ENCODE data around the gene RTEL1. TPM values are rescaled to one million over a fixed set of nuclear protein-coding genes. Genes with fewer than 3 reads are reported as not detected.

RTEL1 gene
- total and polyA plus RNA-seq, 9 donors = 8.4 to 13.3 (median 10.7) TPM

GRCh38 chr20:63660622-63661021 lies 2.5 kb downstream of the RTEL1 start:
- peaks cover 49% of the 10 kb centered on the region for H3K36me3 ChIP-seq (ENCODE audit: control insufficient read depth, insufficient read depth, low read length)
- no peak overlapping the region for H3K27ac ChIP-seq (ENCODE audit: low read length)
- DNase-seq = no peak
- H3K27me3 ChIP-seq (ENCODE audit: control insufficient read depth, insufficient read depth, low read length) = no peaks in the 10 kb centered on the region
- H3K9me3 ChIP-seq (replicated peaks; ENCODE audit: control insufficient read depth, low read depth, low read length) = no peaks in the 10 kb centered on the region
- WGBS (ENCODE audit: insufficient coverage) = 83% methylated on average over 2 of the region's 8 CpGs
- H3K4me3 ChIP-seq (ENCODE audit: low read length) = no peak overlapping the region
- peaks cover 19% of the 10 kb centered on the region for H3K4me1 ChIP-seq (ENCODE audit: control insufficient read depth, insufficient read depth, low read length)

- DNase-seq = no peak
- peaks cover 19% of the 10 kb centered on the region for H3K4me1 ChIP-seq (ENCODE audit: control insufficient read depth, insufficient read depth, low read length)
- no peak overlapping the region for H3K27ac ChIP-seq (ENCODE audit: low read length)
- H3K4me3 ChIP-seq (ENCODE audit: low read length) = no peak overlapping the region
- no peaks in the 10 kb centered on the region for H3K27me3 ChIP-seq (ENCODE audit: control insufficient read depth, insufficient read depth, low read length)
- 95% methylated on average over 22 of the region's 22 CpGs for WGBS (ENCODE audit: insufficient coverage)
- H3K9me3 ChIP-seq (replicated peaks; ENCODE audit: control insufficient read depth, low read depth, low read length) = no peaks in the 10 kb centered on the region
- peaks cover 54% of the 10 kb centered on the region for H3K36me3 ChIP-seq (ENCODE audit: control insufficient read depth, insufficient read depth, low read length)
Observed at GRCh38 chr20:63661108-63661507, 3.0 kb downstream of the RTEL1 start.

- H3K4me1 ChIP-seq (ENCODE audit: control insufficient read depth, insufficient read depth, low read length) = peaks cover 17% of the 10 kb centered on the region
- H3K4me3 ChIP-seq (ENCODE audit: low read length) = no peak overlapping the region
- no peak overlapping the region for H3K27ac ChIP-seq (ENCODE audit: low read length)
- DNase-seq = no peak
- peaks cover 62% of the 10 kb centered on the region for H3K36me3 ChIP-seq (ENCODE audit: control insufficient read depth, insufficient read depth, low read length)
- WGBS (ENCODE audit: insufficient coverage) = 93% methylated on average over 28 of the region's 33 CpGs
- no peaks in the 10 kb centered on the region for H3K9me3 ChIP-seq (replicated peaks; ENCODE audit: control insufficient read depth, low read depth, low read length)
- no peaks in the 10 kb centered on the region for H3K27me3 ChIP-seq (ENCODE audit: control insufficient read depth, insufficient read depth, low read length)
Observed at GRCh38 chr20:63661959-63662812, 4.1 kb downstream of the RTEL1 start.

GRCh38 chr20:63662813-63663189 lies 4.7 kb downstream of the RTEL1 start:
- H3K27ac ChIP-seq (ENCODE audit: low read length) = no peak overlapping the region
- H3K27me3 ChIP-seq (ENCODE audit: control insufficient read depth, insufficient read depth, low read length) = no peaks in the 10 kb centered on the region
- H3K9me3 ChIP-seq (replicated peaks; ENCODE audit: control insufficient read depth, low read depth, low read length) = no peaks in the 10 kb centered on the region
- H3K4me1 ChIP-seq (ENCODE audit: control insufficient read depth, insufficient read depth, low read length) = peaks cover 11% of the 10 kb centered on the region
- no peak overlapping the region for H3K4me3 ChIP-seq (ENCODE audit: low read length)
- WGBS (ENCODE audit: insufficient coverage) = 86% methylated on average over 4 of the region's 9 CpGs
- peaks cover 67% of the 10 kb centered on the region for H3K36me3 ChIP-seq (ENCODE audit: control insufficient read depth, insufficient read depth, low read length)
- no peak for DNase-seq

GRCh38 chr20:63663332-63664066 lies 5.4 kb downstream of the RTEL1 start:
- Histone ChIP-seq H3K4me1 (ENCODE audit: control insufficient read depth, insufficient read depth, low read length) (peaks cover 9% of the 10 kb centered on the region), H3K27ac (ENCODE audit: low read length) (no peak overlapping the region), H3K9me3 (replicated peaks; ENCODE audit: control insufficient read depth, low read depth, low read length) (no peaks in the 10 kb centered on the region), H3K4me3 (ENCODE audit: low read length) (no peak overlapping the region), H3K36me3 (ENCODE audit: control insufficient read depth, insufficient read depth, low read length) (peaks cover 73% of the 10 kb centered on the region), H3K27me3 (ENCODE audit: control insufficient read depth, insufficient read depth, low read length) (no peaks in the 10 kb centered on the region)
- DNase-seq = no peak
- WGBS (ENCODE audit: insufficient coverage) = 88% methylated on average over 23 of the region's 26 CpGs

- 83% methylated on average over 18 of the region's 22 CpGs for WGBS (ENCODE audit: insufficient coverage)
- Histone ChIP-seq H3K4me3 (ENCODE audit: low read length) (no peak overlapping the region), H3K9me3 (replicated peaks; ENCODE audit: control insufficient read depth, low read depth, low read length) (no peaks in the 10 kb centered on the region), H3K36me3 (ENCODE audit: control insufficient read depth, insufficient read depth, low read length) (peaks cover 76% of the 10 kb centered on the region), H3K27me3 (ENCODE audit: control insufficient read depth, insufficient read depth, low read length) (no peaks in the 10 kb centered on the region), H3K4me1 (ENCODE audit: control insufficient read depth, insufficient read depth, low read length) (peaks cover 3% of the 10 kb centered on the region), H3K27ac (ENCODE audit: low read length) (no peak overlapping the region)
- no peak for DNase-seq
Observed at GRCh38 chr20:63664143-63664851, 6.2 kb downstream of the RTEL1 start.

GRCh38 chr20:63664861-63665594 lies 6.9 kb downstream of the RTEL1 start:
- H3K4me1 ChIP-seq (ENCODE audit: control insufficient read depth, insufficient read depth, low read length) = no peaks in the 10 kb centered on the region
- no peak overlapping the region for H3K27ac ChIP-seq (ENCODE audit: low read length)
- no peak for DNase-seq
- WGBS (ENCODE audit: insufficient coverage) = 64% methylated on average over 10 of the region's 18 CpGs
- H3K36me3 ChIP-seq (ENCODE audit: control insufficient read depth, insufficient read depth, low read length) = peaks cover 76% of the 10 kb centered on the region
- no peaks in the 10 kb centered on the region for H3K9me3 ChIP-seq (replicated peaks; ENCODE audit: control insufficient read depth, low read depth, low read length)
- no peaks in the 10 kb centered on the region for H3K27me3 ChIP-seq (ENCODE audit: control insufficient read depth, insufficient read depth, low read length)
- H3K4me3 ChIP-seq (ENCODE audit: low read length) = no peak overlapping the region

GRCh38 chr20:63665708-63666107 lies 7.6 kb downstream of the RTEL1 start:
- no peak for DNase-seq
- Histone ChIP-seq H3K27ac (ENCODE audit: low read length) (no peak overlapping the region), H3K9me3 (replicated peaks; ENCODE audit: control insufficient read depth, low read depth, low read length) (no peaks in the 10 kb centered on the region), H3K27me3 (ENCODE audit: control insufficient read depth, insufficient read depth, low read length) (no peaks in the 10 kb centered on the region), H3K4me1 (ENCODE audit: control insufficient read depth, insufficient read depth, low read length) (no peaks in the 10 kb centered on the region), H3K36me3 (ENCODE audit: control insufficient read depth, insufficient read depth, low read length) (peaks cover 75% of the 10 kb centered on the region), H3K4me3 (ENCODE audit: low read length) (no peak overlapping the region)
- 90% methylated on average over 13 of the region's 14 CpGs for WGBS (ENCODE audit: insufficient coverage)

GRCh38 chr20:63667858-63668257 lies 9.7 kb downstream of the RTEL1 start:
- Histone ChIP-seq H3K4me3 (ENCODE audit: low read length) (no peak overlapping the region), H3K27ac (ENCODE audit: low read length) (no peak overlapping the region), H3K4me1 (ENCODE audit: control insufficient read depth, insufficient read depth, low read length) (no peaks in the 10 kb centered on the region), H3K27me3 (ENCODE audit: control insufficient read depth, insufficient read depth, low read length) (no peaks in the 10 kb centered on the region), H3K36me3 (ENCODE audit: control insufficient read depth, insufficient read depth, low read length) (peaks cover 68% of the 10 kb centered on the region), H3K9me3 (replicated peaks; ENCODE audit: control insufficient read depth, low read depth, low read length) (no peaks in the 10 kb centered on the region)
- 92% methylated on average over 16 of the region's 16 CpGs for WGBS (ENCODE audit: insufficient coverage)
- DNase-seq = no peak
